Raji (cell line): ENCODE results near the gene TRIM66.

Source experiments
- POLR2A ChIP-seq: IDR thresholded peaks from 2 replicates; pipeline ENCODE4 v1.6.1; 2011; ENCODE audit warnings: low read depth, low read length, control low read depth; ENCODE audit not compliant: insufficient read depth

The TRIM66 gene

GRCh38 chr11:8656291-8656690 lies 26.2 kb downstream of the TRIM66 start:
- TF ChIP-seq POLR2A: no peak

GRCh38 chr11:8654503-8654902 lies 28.0 kb downstream of the TRIM66 start:
- no peak for TF ChIP-seq POLR2A

- no peak for TF ChIP-seq POLR2A
Observed at GRCh38 chr11:8652140-8652539, 30.3 kb downstream of the TRIM66 start.

- no peak for TF ChIP-seq POLR2A
Observed at GRCh38 chr11:8650401-8650990, 32.0 kb downstream of the TRIM66 start.

GRCh38 chr11:8649361-8649760 lies 33.1 kb downstream of the TRIM66 start:
- TF ChIP-seq POLR2A: no peak

GRCh38 chr11:8646873-8647272 lies 35.6 kb downstream of the TRIM66 start:
- TF ChIP-seq POLR2A: no peak

GRCh38 chr11:8642196-8642841 lies 40.1 kb downstream of the TRIM66 start:
- no peak for TF ChIP-seq POLR2A

GRCh38 chr11:8641332-8641731 lies 41.1 kb downstream of the TRIM66 start:
- TF ChIP-seq POLR2A: no peak

GRCh38 chr11:8640267-8640906 lies 42.1 kb downstream of the TRIM66 start:
- TF ChIP-seq POLR2A: no peak

- no peak for TF ChIP-seq POLR2A
Observed at GRCh38 chr11:8639655-8640054, 42.8 kb downstream of the TRIM66 start.

- no peak for TF ChIP-seq POLR2A
Observed at GRCh38 chr11:8638300-8638699, 44.2 kb downstream of the TRIM66 start.

GRCh38 chr11:8636127-8636526 lies 46.3 kb downstream of the TRIM66 start:
- TF ChIP-seq POLR2A: no peak

GRCh38 chr11:8634498-8634897 lies 48.0 kb downstream of the TRIM66 start:
- TF ChIP-seq POLR2A: no peak

- TF ChIP-seq POLR2A: no peak
Observed at GRCh38 chr11:8631395-8632118, 50.9 kb downstream of the TRIM66 start.

- no peak for TF ChIP-seq POLR2A
Observed at GRCh38 chr11:8624698-8625097, 57.8 kb downstream of the TRIM66 start.

- TF ChIP-seq POLR2A: no peak
Observed at GRCh38 chr11:8621147-8621546, 61.3 kb downstream of the TRIM66 start.
